Islet precursor cell (in vitro differentiated cells): ENCODE data around the gene ATOH8.

Experiments
- DNase-seq: peaks from one replicate; pipeline ENCODE4 v3.0.0-alpha.2; 2018

ATOH8 gene

GRCh38 chr2:85772841-85773491 lies 19.2 kb downstream of the ATOH8 start:
- DNase-seq = no peak

DNA sequence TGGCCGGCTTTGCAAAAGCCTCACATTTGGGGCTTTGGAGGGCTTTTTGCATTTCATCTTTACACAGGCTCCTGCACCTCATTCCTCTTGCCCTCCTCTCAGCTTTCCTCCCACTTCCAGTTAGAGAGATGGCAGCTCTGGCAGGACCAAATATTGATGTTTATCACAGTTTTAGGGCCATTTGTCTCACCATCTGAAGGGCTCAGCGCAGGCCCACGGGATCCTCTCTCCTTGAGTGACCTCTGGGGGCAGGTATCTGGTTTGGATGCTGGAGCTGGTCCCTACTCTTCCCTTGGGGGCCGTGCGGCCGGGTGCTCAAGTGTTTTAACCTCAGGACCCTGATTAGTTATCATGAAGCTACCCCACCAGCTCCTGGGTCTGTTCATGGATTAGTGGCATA lies 19.9 kb downstream of the ATOH8 start:
- no peak for DNase-seq

DNA sequence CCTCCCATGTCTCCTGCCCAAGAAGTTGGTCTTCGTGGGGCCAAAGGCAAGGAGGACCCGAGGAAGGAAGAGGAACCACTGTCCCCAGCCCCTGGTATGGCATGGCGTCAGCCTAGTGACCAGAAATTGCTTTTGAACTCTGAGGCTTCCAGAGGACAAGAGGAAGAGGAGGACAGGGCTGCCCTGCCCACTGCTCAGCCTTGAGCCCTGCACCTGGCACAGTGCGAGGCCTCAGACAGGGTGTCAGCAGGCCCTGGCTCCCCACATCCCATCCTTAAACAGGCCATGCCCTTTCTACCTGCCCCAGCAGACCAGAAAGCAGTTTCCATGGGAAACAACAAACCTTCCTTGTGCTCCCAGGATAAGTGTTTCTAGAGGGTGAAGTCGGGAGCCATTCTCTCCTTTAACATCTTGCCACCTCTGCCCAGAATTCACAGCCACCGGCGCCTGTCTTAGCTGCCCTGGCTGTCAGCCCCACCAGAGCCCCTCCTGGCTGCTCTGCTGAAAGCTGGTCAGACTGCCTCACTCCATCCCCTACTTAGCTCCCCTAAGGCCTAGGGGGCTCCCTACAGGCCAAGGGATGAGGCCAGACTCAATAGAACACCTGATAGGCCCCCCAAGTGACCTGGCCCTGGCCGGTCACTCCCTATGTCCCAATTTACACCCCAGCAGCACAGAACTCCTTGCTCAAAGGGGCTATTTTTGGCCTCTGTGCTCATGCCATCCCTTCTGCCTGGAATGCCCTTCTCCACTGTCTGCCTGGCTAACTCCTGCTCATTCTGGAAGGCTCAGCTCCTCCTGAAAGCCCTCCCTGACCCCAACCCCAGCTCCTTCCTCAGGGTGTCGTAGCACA lies 20.6 kb downstream of the ATOH8 start:
- DNase-seq = no peak

DNA sequence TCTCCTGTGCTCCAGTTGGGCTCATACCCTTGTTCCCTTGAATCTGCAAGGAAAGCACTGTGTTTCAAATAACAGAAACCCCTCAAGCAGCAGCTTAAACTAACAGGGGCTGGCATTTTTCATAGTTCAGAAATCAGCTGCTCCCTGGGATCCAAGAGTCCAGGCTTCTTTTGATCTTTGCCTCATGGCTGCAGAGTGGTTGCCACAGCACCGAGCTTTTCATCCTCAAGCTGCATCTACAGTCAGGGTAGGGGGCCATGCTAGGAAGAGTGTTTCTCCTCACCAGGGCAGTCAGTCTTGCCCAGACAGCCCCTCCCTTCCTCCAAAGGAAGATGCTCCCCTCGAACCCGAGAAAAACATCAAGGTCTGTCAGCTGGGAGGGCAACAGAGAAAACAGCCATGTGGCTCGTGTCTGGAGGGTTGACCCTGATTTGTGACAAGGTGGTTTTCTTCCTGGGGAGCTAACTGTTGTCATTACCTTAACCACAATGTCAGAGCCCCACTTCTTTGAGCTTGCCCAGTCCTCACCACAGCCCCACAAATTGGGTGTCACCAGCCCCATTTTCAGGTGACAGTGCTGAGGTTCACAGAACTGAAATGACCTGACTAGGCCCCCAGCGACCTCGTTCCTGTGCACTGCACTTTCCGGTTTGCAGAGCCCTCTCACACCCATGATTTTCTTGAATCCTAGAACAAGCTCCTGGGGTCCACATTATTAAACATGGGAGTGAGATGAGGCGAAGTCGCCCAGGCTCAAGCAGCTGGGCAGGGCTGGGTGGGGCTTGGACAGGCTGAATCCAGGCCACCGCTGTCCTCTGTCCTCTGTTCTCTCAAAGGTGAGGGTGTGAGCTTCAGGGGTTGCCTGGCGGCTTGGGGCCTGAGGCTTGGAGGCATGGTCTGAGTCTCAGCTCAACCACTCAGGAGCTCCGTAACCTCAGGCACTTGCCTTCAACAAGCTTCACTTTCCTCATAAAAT lies 21.9 kb downstream of the ATOH8 start:
- no peak for DNase-seq

DNA sequence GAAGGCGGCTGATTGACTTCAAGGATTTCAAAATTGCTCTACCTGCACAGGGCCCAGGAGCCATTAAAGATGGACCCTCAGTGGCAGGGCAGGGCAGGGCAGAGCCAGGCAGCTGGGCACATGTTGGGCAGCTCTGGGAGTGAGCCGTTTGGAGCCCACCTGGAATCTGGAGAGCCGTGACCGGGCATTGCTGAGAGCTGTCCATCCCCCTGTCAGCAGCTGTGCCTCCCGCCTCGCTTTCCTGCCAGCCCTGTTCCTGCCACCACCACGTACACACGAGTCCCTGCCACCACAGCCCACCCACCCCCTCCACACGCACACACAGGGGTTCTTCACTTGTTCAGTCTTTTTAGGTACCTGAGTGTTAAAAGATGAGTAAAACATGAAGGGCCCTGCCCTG lies 22.9 kb downstream of the ATOH8 start:
- DNase-seq = no peak

DNA sequence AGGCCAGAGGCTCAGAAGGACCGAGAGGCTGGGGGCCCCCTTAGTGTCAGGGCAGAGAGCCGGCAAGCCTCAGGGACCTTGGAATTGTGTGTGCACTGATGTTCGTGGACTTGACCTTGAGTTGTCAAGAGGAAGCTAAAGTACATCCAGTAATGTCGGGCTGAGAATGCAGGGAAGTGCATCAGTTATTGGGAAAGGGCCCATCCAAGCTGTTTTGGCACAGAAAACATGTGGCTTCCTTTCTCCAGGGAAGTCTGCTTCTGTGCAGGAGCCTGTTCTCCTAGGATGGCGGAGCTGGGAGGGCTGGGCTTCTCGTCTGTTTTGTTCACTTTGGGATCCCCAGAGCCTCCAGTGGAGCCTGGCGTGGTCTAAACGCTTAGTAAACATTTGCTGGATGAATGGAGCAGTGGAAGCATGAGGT lies 23.7 kb downstream of the ATOH8 start:
- DNase-seq = no peak

DNA sequence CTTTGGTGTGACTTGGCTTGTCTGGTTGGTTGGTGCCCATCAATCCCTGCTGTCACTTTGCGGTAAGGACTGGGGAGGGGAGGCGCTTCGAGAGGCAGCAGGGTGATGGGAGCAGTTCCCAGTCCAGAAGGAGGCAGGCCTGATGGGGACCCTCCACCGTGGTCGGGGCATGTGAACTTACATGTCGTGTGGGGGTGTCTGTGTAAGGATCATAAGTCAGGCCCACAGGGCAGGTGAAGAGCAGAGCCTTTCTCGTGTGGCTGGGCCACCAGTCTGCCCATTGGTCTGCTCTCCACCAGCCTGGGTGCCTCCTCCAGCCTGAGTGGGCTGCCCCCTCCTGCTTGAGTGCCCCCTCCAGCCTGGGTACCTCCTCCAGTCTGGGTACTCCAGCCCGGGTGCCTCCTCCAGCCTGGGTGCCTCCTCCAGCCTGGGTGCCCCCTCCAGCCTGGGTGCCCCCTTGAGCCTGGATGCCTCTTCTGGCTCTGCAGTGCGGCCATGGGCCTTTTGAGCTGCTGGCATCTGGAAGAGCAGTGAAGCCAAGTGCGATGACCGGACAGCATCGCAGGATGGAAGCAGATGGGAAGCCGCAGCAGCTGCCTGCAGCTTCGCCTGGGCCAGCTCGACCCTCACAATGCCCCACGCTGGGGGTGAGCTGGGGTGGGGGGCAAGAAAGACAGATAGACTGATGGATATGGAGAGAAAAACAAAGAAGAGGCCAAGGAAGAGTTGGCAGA lies 25.0 kb downstream of the ATOH8 start:
- DNase-seq = no peak

DNA sequence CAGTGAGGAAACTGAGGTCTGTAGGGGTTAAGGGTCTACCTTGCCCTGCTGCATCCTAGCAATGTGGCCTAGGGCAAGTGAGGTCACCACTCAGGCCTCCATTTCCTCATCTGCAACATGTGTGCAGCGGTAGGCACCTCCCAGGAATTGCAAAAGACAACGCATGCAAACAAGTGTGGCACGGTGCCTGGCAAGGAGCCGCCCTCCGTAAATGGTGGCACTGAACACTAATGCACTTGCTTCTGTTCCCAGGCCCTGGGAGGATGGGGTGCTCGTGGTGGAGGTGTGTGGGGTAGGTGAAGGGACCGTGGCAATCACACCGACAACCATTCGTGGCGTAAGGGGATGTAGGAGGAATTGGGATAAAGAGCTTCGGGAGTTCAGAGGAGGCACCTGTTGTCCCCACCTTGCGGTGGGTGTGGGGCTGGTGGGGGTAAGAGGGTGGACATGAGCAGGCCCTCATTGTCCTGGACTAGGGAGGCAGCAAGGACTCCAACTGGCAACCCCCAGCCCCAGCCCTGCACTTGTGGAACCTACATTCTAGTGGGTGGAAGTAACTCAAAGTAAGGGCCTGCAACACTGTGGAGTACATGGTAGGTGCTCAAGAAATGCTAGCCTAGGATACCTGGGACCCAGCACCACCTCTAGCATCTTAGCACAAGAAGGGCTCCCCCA lies 26.0 kb downstream of the ATOH8 start:
- DNase-seq = no peak

- no peak for DNase-seq
Measured at GRCh38 chr2:85780316-85781012, 26.7 kb downstream of the ATOH8 start.

DNA sequence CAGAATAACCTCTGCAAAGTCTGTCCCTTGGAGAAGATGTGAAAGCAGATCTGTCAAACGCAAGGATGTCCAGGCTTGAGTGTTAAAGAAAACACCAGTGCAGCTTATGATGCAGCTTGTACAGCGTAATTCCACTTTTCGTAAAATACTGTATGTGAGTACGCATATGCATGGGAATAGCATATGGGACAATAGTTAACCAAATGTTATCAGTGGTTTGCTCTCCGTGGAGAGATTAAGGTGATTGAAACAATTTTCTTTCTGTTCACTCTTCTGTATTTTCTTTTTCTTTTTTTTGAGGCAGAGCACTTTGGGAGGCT lies 27.2 kb downstream of the ATOH8 start:
- no peak for DNase-seq

GRCh38 chr2:85783796-85784195 lies 30.0 kb downstream of the ATOH8 start:
- no peak for DNase-seq

GRCh38 chr2:85784474-85784986 lies 30.7 kb downstream of the ATOH8 start:
- DNase-seq = no peak

- DNase-seq = no peak
Measured at GRCh38 chr2:85785027-85785822, 31.4 kb downstream of the ATOH8 start.

- no peak for DNase-seq
Measured at GRCh38 chr2:85785871-85786270, 32.1 kb downstream of the ATOH8 start.

DNA sequence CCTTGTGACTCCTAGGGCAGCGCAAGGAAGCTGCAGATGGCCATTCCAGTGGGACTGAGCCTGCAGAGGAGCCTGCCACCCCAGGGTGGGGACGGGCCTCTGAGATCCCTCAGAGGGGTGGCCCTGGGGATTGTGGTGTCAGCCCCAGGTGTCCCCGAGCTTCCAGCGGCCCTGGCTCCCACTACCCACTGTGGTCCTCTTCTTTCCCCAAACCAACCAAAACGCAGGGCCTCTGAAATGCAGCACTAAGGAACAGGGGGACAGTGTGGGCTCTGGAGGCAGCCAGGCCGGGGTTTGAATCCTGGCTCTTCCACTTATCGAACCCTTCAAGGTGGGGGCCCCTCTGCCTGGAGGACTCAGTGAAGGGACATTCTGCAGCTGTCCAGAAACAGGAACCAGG lies 32.7 kb downstream of the ATOH8 start:
- no peak for DNase-seq

DNA sequence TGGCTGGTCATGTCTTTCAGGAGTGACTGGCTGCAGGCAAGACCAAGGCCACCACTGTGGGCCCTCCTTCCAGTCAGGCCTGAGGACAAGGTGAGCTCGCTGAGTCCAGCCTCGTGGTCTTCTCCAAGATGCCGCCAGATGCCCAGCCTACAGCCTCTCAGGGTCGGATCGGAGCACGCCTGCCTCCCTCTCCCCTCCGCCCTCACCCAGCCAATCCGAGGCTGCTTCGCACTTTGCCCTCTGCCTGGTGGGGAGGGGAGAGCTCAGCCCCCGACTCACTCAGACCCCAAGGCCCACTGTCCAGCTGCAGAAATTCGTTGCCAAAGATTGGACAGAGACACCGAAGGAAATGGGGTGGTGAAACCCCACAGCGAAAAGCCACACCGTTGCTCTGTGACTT lies 33.1 kb downstream of the ATOH8 start:
- no peak for DNase-seq

GRCh38 chr2:85787282-85787980 lies 33.6 kb downstream of the ATOH8 start:
- no peak for DNase-seq

DNA sequence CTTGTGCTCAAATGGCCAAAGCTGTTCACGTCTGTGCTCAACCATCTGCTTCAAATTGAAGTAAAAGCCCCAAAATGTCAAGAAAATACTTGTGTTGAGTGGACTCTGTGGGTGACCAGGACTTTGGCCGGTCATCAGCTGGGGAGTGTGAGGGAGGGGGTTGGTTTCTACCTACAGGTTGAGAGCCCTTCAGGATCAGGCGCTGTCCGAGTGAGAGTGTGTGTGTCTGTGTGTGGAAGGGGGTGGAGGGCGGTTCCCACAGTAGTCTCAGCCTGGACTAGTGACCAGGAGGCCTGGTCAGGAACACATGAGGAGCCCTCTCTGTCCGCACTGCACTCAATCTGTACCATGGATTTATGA lies 34.2 kb downstream of the ATOH8 start:
- DNase-seq = no peak

DNA sequence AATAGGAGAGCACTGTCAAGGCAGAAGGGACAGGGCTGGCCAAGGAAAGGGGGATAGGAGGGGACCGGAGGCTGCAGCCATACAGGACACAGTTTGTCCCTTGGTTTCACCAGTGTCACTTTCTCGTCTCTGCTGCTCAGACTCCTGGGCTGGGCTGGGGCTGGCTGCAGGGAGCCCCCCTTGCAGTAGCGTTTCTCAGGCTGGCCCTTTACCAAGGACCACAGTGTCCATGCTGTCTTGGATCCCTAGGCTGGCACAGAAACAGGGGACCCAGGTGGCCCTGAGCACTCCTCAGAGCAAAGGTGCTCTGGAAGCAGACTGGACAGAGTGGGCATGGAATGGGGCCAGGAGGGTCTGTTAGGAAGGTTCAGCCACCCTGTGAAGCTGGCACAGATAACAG lies 34.8 kb downstream of the ATOH8 start:
- DNase-seq = no peak

- DNase-seq = no peak
Measured at GRCh38 chr2:85789271-85789670, 35.5 kb downstream of the ATOH8 start.
